Measurements from ENCODE around the gene PHLDB2.
A peak's percentile ranks its signal among the peaks of the same experiment; 100 is the strongest.

Gene PHLDB2

GRCh38 chr3:111999484-112000324 lies 140.6 kb downstream of the PHLDB2 start:
- DNase-seq (ENCODE audit: low read depth) = no peak

GRCh38 chr3:112000367-112000771 lies 141.3 kb downstream of the PHLDB2 start:
- DNase-seq (ENCODE audit: low read depth) = no peak

- no peak for DNase-seq (ENCODE audit: low read depth)
These were observed 141.9 kb downstream of the PHLDB2 start for GRCh38 chr3:112000966-112001365.

- DNase-seq (ENCODE audit: low read depth) = no peak
These were observed 142.5 kb downstream of the PHLDB2 start for GRCh38 chr3:112001526-112001925.

- no peak for DNase-seq (ENCODE audit: low read depth)
These were observed 143.3 kb downstream of the PHLDB2 start for GRCh38 chr3:112002096-112002971.

- no peak for DNase-seq (ENCODE audit: low read depth)
These were observed 144.4 kb downstream of the PHLDB2 start for GRCh38 chr3:112003321-112004080.

GRCh38 chr3:112004187-112004586 lies 145.1 kb downstream of the PHLDB2 start:
- DNase-seq (ENCODE audit: low read depth) = no peak

GRCh38 chr3:112004669-112005068 lies 145.6 kb downstream of the PHLDB2 start:
- no peak for DNase-seq (ENCODE audit: low read depth)

GRCh38 chr3:112005091-112005672 lies 146.1 kb downstream of the PHLDB2 start:
- no peak for DNase-seq (ENCODE audit: low read depth)

- DNase-seq (ENCODE audit: low read depth) = no peak
These were observed 148.6 kb downstream of the PHLDB2 start for GRCh38 chr3:112007633-112008032.

- DNase-seq (ENCODE audit: low read depth) = no peak
These were observed 150.6 kb downstream of the PHLDB2 start for GRCh38 chr3:112009670-112010069.

- no peak for DNase-seq (ENCODE audit: low read depth)
These were observed 151.6 kb downstream of the PHLDB2 start for GRCh38 chr3:112010636-112011035.

- DNase-seq (ENCODE audit: low read depth) = no peak
These were observed 152.4 kb downstream of the PHLDB2 start for GRCh38 chr3:112011376-112011940.

- no peak for DNase-seq (ENCODE audit: low read depth)
These were observed 153.3 kb downstream of the PHLDB2 start for GRCh38 chr3:112012205-112012992.

GRCh38 chr3:112013058-112013783 lies 154.2 kb downstream of the PHLDB2 start:
- DNase-seq (ENCODE audit: low read depth) = peak; percentile 43

GRCh38 chr3:112013784-112014143 lies 154.7 kb downstream of the PHLDB2 start:
- DNase-seq (ENCODE audit: low read depth) = no peak

GRCh38 chr3:112017091-112017490 lies 158.0 kb downstream of the PHLDB2 start:
- DNase-seq (ENCODE audit: low read depth) = no peak

- no peak for DNase-seq (ENCODE audit: low read depth)
These were observed 159.6 kb downstream of the PHLDB2 start for GRCh38 chr3:112018712-112019111.

- DNase-seq (ENCODE audit: low read depth) = no peak
These were observed 160.7 kb downstream of the PHLDB2 start for GRCh38 chr3:112019716-112020115.

GRCh38 chr3:112020674-112021085 lies 161.6 kb downstream of the PHLDB2 start:
- DNase-seq (ENCODE audit: low read depth) = no peak
